IPS-NIHi7 (cell line): ENCODE results near the gene RAD1.
A peak's percentile ranks its signal among the peaks of the same experiment; 100 is the strongest.
"Not testable (repeated sequence)": the region's sequence is repeated elsewhere in the genome, so short reads cannot be mapped to it uniquely, and the experiment has no call there.

Source experiments
- DNase-seq: peaks from one replicate; pipeline ENCODE4 v3.0.0; 2012; ENCODE audit warnings: mixed read lengths; ENCODE audit errors: extremely low spot score

Gene RAD1, protein sequence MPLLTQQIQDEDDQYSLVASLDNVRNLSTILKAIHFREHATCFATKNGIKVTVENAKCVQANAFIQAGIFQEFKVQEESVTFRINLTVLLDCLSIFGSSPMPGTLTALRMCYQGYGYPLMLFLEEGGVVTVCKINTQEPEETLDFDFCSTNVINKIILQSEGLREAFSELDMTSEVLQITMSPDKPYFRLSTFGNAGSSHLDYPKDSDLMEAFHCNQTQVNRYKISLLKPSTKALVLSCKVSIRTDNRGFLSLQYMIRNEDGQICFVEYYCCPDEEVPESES

DNA sequence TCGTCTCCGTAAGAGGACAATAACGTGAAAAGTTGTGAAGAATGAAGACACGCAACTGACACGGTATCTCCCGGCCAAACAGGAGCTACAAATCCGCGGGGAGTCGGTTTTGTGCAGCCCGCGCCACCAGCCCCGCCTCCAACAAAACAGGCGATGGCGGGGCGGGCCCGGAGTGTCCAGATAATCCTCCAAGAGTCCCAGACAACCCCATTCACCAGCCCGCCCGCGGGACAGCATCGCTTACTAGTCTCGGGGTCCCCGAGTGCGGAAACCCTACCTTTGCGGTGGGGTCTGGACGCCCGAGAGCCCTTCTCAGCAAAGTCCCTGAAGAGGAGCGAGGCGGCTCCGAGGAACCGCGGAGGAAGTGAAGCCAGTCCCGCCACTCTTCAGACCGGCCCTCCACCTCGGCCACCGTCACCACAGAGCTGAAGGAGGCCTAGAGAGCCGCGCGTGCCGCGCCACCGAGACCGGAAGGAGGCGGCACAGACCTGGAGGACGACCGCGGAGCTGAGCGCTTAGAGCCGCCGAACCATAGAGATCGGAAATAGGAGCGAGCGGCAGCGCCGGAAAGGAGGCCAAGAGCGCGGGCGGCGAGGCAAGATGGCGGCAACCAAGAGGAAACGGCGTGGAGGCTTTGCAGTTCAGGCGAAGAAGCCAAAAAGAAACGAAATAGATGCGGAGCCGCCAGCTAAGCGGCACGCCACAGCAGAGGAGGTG lies at the start of gene RAD1, which contains the start of gene BRIX1:
RAD1 (minus strand) TSS at position 366 of the 717 bp plus-strand sequence. CDS start 612 bp downstream, outside the sequence.
BRIX1 (plus strand) TSS at position 573 of the 717 bp plus-strand sequence; CDS start at position 601, 28 bp downstream.
- peak; percentile 90 for DNase-seq

DNA sequence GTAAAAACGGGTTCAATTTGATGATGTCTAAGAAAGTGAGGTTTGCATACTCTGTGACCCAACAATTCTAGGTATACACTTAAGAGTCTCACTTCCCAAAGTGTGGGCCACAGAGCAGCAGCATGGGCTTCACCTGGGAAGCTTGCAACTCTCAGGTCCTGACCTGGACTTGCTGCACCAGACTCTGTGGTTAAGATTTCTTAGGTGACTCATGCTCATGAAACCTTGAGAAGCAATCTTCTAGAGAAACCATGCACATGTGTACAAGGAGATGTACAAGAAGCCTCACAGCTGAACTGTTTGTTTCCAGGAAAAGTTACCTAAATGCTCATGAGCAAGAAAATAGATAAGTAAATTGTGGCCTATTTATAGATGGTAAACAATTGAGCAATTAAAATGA lies 44.0 kb upstream of the RAD1 start:
- DNase-seq = no peak

DNA sequence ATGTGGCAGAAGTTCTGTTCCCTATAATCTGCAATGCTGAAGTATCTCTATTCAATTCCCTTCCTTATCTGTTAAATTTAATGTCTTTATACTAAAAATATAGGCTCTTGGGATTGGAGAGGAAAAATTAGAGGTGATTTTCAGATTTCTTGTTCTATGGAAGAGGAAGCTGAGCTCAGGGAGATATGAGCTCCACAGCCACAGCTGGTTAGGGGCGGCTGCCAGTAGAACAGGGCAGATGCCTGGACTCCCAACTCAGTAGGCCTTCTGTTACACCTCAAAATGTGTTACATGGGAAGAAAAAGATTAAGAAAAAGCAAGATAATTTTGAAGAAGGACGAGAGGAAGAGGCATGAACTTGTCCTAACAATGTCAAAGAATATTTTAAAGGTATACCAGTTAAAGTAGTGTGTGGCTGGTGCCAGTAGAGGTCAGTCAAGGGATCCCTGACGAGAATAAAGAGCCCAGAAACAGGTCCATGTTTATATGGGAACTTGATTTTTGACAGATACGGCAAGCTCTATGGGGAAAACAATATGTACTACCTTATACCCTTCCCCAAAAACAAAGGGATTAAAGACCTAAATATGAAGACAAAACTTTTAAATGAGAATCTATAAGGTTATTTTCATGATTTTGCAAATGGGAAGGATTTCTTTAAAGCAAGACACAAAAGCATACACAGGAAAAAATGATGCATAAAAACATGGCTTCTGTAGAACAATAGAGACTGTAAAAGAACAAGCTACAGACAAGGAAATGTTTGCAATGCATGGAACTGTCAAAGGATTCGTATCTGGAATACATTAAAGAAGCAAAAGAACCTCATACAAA lies 42.8 kb upstream of the RAD1 start:
- peak; percentile 65 for DNase-seq

DNA sequence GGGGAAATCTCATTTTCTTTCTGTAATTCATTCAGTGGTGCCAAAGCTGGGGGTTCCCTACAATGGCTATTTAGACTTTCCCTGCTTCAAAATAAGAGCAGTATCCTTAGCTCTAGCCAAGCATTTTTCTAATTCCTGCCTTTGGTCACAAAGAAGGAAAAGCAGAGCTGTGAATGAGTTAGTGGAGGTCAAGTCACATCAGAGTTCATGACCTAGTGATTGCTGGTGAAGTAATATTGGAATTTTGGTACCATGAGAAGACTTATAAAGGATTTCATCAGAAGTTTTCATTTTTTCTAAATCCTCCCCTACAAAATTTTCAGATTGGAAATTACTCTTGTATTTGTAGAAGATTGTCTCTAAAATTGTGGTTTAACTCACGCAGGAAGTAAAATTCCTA lies 42.0 kb upstream of the RAD1 start:
- no peak for DNase-seq

DNA sequence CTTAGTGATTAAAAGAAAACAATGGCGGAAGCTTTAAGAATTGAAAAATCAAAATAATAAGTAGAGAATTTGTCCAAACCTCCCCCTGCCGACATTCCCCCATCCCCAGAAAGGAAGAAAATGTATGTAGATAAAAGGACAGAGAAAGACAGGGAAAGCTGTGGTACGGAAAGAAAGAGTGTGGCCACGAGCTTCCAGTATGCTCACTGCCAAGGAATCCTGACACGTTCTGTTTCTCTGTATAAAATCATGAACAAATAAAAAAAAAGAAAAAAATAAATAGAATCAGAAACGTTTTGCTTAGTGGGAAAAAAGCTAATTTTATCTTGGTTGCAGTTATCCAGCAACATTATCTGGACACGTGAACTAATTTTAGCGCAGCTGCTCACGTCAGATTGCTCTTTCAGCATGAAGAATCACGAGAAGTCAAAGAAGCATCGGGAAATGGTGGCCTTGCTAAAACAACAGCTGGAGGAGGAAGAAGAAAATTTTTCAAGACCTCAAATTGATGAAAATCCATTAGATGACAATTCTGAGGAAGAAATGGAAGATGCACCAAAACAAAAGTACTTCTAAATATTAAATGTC lies 29.2 kb upstream of the RAD1 start:
- DNase-seq = no peak

DNA sequence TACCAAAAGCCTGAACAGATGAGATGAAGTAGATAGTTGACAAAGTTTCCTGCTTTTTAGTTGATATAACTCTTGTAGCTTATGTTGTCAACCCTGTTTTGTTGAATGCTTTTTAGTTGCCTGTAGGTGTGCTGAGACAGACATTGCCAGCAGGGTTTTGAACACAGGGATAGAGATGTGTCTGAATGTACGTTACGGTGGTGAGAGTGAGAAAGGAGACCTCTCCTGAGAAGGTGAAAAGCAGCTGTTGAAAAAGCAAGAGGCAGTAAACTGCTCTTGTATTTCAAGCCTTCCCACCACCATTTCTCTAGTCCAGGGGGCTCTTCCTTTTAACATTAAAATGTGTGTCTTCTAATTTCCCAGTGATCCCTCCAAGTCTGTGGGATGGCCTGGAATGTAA lies 28.7 kb upstream of the RAD1 start:
- no peak for DNase-seq

DNA sequence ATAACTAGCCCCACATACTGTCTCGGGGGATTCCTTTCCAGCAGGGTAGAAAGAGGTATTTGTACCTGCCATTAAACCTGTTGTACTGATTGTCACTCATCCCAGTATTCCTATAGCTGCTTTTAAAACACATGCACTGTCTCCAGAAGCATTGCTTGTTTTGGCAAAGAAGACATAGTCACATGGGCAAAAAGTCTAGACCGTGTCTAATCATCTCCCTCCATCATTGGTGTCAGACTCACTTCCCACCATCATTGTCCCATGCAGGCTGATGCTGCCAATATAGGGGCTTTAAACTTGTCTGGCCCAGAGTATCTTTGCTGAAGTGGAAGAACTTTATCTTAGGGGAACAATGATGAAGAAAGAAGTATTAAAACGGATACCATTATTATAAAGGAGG lies 26.6 kb upstream of the RAD1 start:
- DNase-seq = no peak

DNA sequence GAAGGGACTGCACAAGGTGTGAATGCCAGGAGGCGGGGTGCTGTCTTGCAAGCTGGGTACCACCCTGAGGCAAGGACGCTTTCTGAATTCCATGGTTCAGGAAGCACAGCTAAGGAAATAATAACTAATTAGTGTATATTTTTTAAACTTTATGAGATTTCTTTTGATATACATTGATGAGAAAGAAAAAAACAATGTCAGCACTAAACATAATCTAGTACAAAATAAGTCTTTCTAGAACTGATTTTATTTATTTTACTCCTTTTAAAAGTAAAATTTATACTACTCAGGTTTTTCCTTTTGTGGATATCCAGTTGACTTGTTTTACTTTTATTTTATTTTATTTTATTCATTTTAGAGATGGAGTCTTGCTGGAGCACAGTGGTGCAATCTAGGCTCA lies 17.6 kb upstream of the RAD1 start:
- DNase-seq = no peak

DNA sequence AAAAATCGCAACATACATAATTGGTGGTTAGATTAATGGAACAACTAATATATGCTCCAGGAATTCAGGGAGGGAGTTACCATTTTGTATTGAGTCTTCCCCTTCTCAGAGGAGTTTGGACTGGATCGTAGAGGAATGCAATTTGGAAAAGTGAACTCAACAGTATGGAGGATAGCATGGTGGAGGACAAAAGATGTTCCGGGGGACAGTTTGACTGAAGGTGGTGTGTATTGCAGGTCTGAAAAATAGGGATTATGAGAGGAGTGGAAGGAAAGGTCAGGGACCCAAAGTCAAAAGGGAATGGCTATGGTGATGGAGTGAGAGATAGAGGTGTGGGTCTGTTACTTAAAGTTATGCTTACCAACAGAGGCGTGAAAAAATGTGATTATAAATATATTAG lies 15.6 kb upstream of the RAD1 start:
- DNase-seq = no peak

DNA sequence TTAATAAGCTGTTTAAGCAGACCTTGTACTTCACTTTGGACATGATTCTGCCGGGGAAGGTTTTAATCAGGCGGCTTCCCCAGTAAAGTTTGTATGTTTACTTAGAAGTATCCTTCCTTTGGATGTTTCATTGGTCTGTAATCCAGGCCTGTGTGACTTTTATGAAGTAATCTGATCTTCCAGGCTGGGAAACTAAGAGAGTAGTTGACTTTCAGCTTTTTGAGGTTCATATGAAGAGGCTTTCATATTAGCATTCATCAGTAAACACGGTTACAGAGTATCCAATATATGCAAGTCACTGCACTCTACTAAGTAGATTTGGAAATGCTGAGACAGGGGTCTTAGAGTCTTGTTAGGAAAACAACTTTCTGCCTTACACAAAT lies 15.1 kb upstream of the RAD1 start:
- DNase-seq = no peak

DNA sequence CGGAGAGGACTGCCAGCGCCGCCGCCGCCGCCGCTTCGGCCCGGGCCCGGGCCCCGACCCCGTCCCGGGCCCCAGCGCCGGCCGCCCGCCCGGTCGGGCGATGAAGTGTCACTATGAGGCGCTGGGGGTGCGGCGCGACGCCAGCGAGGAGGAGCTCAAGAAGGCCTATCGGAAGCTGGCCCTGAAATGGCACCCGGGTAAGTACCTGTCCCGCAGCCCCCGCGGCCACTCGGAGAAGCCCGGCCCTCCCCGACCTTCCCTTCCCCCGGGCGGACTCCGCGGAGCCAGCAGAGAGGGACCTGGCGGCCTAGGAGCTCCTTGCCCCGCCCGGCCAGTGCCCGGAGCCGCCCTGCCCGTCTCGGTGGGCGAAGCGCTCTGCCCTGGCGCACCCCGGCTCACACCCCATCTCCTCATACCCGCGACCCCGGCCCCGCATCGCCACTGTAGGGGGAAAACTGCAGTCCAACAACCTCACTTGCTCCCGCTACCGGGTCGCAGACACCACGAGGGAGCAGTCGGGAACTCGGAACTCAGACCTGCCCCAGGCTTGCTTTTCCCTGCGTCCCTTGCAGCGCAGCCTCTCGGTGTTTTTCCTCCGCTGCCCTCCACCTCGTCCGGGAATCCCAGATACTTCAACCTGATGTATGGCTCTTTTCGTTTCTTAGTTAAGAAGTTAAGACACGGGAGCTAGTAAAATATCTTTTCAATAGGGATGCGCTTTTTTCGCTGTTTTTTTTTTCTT lies 14.6 kb upstream of the RAD1 start:
- peak; percentile 70 for DNase-seq

DNA sequence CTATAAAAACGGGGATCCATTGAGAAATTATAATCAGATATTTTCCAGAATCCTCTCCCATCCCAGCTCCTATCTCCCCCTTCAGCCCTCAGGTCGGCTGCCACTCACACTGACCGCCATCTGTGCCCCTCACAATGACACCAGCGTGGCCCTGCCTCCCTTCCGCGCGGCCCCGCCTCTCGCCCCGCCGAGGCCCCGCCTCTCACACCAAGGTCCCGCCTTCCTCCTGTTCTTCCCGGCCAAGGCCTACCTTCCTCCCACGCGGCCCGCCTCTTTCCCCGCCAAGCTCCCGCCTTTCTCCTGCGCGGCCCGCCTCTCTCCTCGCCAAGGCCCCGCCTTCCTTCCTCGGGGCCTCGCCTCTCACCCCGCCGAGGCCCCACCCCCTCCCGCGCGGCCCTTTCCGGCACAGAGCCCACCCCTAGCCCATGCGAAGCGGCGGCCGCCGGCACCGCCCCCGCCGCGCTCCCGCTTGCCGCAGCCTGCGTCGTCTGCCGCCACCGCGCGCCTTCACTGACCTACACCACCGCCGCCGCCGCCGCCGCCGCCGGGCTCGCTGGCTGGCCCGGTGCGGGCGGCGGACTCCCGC lies 13.9 kb upstream of the RAD1 start, which contains the start of gene DNAJC21:
DNAJC21 (plus strand) TSS at position 426 of the 586 bp plus-strand sequence. CDS start 261 bp downstream, outside the sequence.
- DNase-seq = peak; percentile 98

DNA sequence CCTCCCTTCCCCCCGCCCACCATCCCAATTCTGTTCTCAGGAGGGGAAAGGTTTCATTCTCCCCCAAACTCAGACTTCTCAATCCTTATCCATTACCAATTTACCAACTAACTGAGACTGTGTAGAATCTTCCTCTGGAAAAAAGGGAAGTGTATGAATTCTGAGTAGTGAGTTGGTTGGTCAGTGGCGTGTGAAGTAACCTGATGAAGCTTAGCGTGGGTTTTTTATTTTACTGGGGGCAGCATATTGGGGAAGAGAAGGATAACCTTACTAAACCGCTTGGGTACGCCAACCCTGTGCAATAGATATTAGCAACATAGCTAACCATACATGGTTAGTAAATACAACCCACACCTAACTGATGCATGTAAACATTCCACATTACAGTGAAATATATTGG lies 13.0 kb upstream of the RAD1 start:
- DNase-seq = no peak

DNA sequence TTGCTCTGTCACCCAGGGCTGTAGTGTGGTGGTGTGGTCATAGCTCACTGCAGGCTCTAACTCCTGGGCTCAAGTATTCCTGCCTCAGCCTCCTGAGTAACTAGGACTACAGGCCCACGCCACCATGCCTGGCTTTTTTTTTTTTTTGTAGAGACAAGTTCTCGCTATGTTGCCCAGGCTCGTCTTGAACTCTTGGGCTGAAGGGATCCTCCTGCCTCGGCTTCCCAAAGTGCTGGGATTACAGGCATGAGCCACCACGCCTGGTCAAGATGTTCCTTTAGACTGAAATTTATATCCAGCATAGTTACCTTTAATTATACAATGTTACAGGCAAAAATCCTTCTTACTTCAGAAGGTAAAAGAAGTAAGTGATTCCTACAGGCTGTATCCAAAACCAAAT lies 12.5 kb upstream of the RAD1 start:
- DNase-seq = no peak

DNA sequence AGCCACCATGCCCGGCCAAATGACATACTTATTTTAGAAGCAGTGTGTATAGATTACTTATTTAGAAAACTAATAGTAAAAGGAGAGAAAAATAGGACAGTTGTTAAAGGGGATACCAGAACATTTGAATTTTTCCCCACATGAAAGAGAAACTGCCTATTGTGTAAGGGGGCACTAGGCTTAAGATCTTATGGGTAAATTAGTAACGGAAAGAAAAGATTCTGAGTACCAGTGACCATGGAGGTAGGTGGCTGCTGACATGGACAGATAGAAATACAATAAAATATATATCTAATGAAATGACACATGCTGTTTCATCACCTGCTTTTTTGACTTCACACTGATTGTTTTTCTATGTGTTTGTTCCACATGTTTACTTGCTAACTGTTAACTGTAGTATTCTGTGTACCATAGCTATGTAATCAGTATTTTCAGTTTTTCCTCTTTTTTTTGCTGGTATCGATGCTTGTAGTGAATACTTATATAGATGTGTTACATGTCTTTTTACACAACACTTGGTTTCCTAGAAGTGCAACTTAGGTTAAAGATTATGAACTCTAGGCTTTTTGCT lies 11.1 kb upstream of the RAD1 start:
- DNase-seq = no peak

DNA sequence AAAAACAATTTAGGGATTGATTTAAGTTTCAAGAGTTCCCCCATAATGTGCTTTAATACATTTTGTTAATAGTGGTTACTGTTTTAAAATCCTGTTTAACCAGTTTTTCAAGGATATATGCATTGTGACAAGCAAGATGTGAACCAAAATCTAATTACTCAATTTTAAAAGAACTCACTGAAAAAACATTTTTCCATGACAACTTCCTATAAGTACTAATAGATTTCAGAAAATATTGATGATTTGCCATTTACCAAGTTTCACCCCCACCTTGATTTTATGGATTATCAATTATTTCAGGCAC lies 9.1 kb upstream of the RAD1 start:
- no peak for DNase-seq

DNA sequence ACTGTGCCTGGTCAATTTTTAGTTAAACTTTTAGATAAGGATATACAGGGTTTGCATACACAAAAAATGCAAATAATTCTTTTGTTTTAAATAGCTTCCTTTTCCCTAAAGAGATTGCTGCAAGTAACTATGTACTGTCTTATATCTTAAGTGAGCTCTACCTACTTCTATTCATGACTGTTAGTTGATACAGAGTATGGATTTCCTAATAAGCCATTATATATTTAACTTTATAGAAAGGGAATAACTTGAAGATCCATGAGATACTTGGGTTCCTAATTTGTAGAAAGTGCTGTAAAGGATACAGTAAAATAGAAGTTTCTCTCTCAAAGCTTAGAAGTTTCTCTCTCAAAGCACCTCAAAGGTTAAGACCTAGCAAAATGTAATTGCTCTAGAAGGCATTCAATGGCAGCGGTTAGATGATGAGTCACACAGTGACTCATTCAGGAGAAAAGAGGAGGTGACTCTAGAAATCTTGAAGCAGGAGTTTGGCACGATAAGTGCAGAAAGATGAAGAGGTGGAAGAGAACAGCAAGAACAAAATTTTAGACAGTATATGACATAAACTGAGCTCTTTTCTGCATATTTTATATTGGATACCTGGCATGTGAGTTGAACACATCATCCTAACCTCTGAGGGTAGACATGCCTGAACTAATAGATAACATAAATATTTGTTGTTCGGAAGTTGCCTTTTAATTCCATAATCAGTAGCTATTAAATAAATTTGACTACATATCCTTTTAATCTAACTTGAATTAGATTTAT lies 8.6 kb upstream of the RAD1 start:
- DNase-seq = no peak

DNA sequence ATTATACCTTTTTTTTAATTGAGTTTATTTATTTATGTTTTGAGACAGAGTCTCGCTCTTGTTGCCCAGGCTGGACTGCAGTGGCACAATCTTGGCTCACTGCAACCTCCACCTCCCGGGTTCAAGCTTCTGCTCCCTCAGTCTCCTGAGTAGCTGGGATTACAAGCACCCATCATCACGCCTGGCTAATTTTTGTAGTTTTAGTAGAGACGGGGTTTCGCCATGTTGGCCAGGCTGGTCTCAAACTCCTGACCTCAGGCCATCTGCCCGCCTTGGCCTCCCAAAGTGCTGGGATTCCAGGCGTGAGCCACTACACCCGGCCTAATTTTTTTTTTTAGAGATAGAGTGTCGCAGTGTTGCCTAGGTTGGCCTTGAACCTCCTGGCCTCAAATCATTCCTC lies 8.0 kb upstream of the RAD1 start:
- not testable (repeated sequence) for DNase-seq

DNA sequence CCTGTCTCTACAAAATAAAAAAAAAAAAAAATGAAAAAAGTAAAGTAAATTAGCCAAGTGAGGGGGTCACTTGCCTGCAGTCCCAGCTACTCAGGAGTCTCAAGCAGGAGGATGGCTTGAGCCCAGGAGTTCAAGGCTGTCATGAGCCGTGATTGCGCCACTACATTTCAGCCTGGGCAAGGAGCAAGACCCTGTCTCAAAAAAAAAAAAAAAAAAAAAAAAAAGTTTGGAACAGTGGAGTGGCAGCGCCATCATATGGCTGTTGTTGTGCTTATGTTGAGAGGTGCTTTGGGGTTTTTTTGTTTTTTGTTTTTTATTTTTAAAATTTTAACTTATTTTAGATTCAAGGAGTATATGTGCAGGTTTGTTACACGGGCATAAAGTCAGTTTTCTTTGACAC lies 3.8 kb upstream of the RAD1 start:
- DNase-seq = no peak

DNA sequence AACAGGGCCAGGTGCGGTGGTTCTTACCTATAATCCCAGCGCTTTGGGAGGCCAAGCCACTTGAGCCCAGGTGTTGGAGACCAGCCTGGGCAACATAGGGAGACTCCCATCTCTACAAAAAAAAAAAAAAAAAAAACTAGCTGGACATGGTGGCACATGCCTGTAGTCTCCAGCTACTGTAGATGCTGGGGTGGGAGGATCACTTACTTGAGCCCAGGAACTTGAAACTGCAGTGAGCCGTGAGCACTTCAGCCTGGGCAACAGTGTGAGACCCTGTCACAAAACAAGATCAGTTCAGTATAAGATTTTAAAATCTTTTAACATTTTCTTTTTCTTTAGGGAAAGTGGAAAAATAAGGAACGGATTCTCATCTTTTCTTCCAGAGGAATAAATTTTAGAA lies 2.7 kb upstream of the RAD1 start:
- DNase-seq = no peak
